Motor neuron (in vitro differentiated cells): ENCODE results near the gene CCDC63. TPM values are rescaled to one million over a fixed set of nuclear protein-coding genes. Genes with fewer than 3 reads are reported as not detected.
"Not testable (repeated sequence)": the region's sequence is repeated elsewhere in the genome, so short reads cannot be mapped to it uniquely, and the experiment has no call there.

ENCODE experiments used
- ATAC-seq, 8 experiments: fragments of 200-7000 bp; cut with Tn5 transposase; replicated peaks in 6 of 8; 2 replicates each; pipeline ENCODE4 v1.8.0; 2021; ENCODE audit warnings: mild to moderate bottlenecking in 8 of 8, moderate library complexity in 8 of 8
- H3K27ac ChIP-seq, 2 donors: fragments of 250-450 bp; sonication (Bioruptor Pico); 2 replicates each; pipeline ENCODE4 v1.9.0; 2021; ENCODE audit warnings: antibody characterized with exemption in 2 of 2, mild to moderate bottlenecking in 2 of 2, moderate library complexity in 1 of 2
- H3K4me1 ChIP-seq, 2 donors: fragments of 250-450 bp; sonication (Bioruptor Pico); replicated peaks in 1 of 2; 2 replicates each; pipeline ENCODE4 v1.6.1; 2021; ENCODE audit warnings: antibody characterized with exemption in 2 of 2, mild to moderate bottlenecking in 2 of 2, moderate library complexity in 1 of 2
- H3K4me3 ChIP-seq, 5 donors: fragments of 250-450 bp; sonication (Bioruptor Pico); 2 replicates each; pipeline ENCODE4 v1.9.0; 2021; ENCODE audit warnings: antibody characterized with exemption in 5 of 5, mild to moderate bottlenecking in 5 of 5, moderate library complexity in 4 of 5
- WGBS, 10 experiments: fragments of 450-650 bp; shearing (Covaris generic); methylation state at CpG; one replicate each; pipeline ENCODE4 v1.0.0; 2022; 5-methylcytosine and 5-hydroxymethylcytosine counted together
- in situ Hi-C, 9 experiments: fragments of 400-800 bp; cut with MboI; loops; one replicate each; pipeline ENCODE4 v1.15.0; 2021; ENCODE audit warnings: low sequenced_read_pairs in 9 of 9, low pct_unique_long_range_greater_than_20kb in 2 of 9; ENCODE audit not compliant: unreplicated experiment in 9 of 9
- total RNA-seq, 8 experiments: library from RNA; unstranded; fragments of 300-600 nt; gene quantifications; 2 replicates each; pipeline versions ENCODE4 v1.2.3 to v1.2.4, GENCODE V29; 2022

Gene CCDC63
- total RNA-seq, 8 experiments from 2014 or later = 0.11 TPM; not detected in 7

- Histone ChIP-seq H3K4me3 (no peak overlapping the region), H3K4me1 (no peaks in the 10 kb centered on the region), H3K27ac (no peak overlapping the region)
- 63 to 100% (median 90%) methylated on average over 1 to 12 of the region's 16 CpGs; no CpG with 5 or more reads in 1 of the 10 experiments for WGBS, 10 experiments
- in situ Hi-C loops = loop anchor here in 6 of 9 experiments (10.0 to 25.0 kb wide), 2 partner anchors 379 to 381 kb away; no protein-coding TSS in a partner anchor
- no peak for ATAC-seq
Observed at GRCh38 chr12:110933326-110933974, 86.7 kb downstream of the CCDC63 start.

GRCh38 chr12:110934093-110934852 is 87.5 kb downstream of the CCDC63 start:
- Histone ChIP-seq H3K4me1 (no peaks in the 10 kb centered on the region), H3K27ac (no peak overlapping the region), H3K4me3 (no peak overlapping the region)
- WGBS, 10 experiments = 0 to 81% (median 53%) methylated on average over 1 to 3 of the region's 3 CpGs; no CpG with 5 or more reads in 2 of the 10 experiments
- in situ Hi-C loops = loop anchor here in 6 of 9 experiments (10.0 to 25.0 kb wide), 2 partner anchors 378 to 381 kb away; no protein-coding TSS in a partner anchor
- ATAC-seq = no peak

GRCh38 chr12:110935588-110935987 is 88.8 kb downstream of the CCDC63 start:
- Histone ChIP-seq H3K4me3 (no peak overlapping the region), H3K4me1 (no peaks in the 10 kb centered on the region), H3K27ac (no peak overlapping the region)
- no peak for ATAC-seq
- 60 to 100% (median 88%) methylated on average over 2 to 4 of the region's 4 CpGs; no CpG with 5 or more reads in 4 of the 10 experiments for WGBS, 10 experiments
- in situ Hi-C loops = loop anchor here in 6 of 9 experiments (10.0 to 25.0 kb wide), 2 partner anchors 377 to 379 kb away; no protein-coding TSS in a partner anchor

GRCh38 chr12:110936367-110937103 is 89.7 kb downstream of the CCDC63 start:
- peak in 2 of 8 experiments; percentile 15 to 21 for ATAC-seq
- H3K27ac ChIP-seq = no peak overlapping the region
- in situ Hi-C loops = loop anchor here in 6 of 9 experiments (10.0 to 25.0 kb wide), 2 partner anchors 376 to 378 kb away; no protein-coding TSS in a partner anchor
- no peak overlapping the region for H3K4me3 ChIP-seq
- 7 to 37% (median 33%) methylated on average over 2 to 12 of the region's 13 CpGs for WGBS, 10 experiments
- H3K4me1 ChIP-seq = no peaks in the 10 kb centered on the region

- Histone ChIP-seq H3K4me3 (no peak overlapping the region), H3K27ac (no peak overlapping the region), H3K4me1 (no peaks in the 10 kb centered on the region)
- WGBS, 10 experiments = 0 to 46% (median 1%) methylated on average over 1 to 14 of the region's 21 CpGs; no CpG with 5 or more reads in 2 of the 10 experiments
- ATAC-seq = peak; percentile 42 to 73 (median 61)
- in situ Hi-C loops = loop anchor here in 6 of 9 experiments (10.0 to 25.0 kb wide), 2 partner anchors 375 to 378 kb away; no protein-coding TSS in a partner anchor
Observed at GRCh38 chr12:110937104-110937641, 90.4 kb downstream of the CCDC63 start.

GRCh38 chr12:110940296-110940695 is 93.5 kb downstream of the CCDC63 start:
- in situ Hi-C loops = loop anchor here in 5 of 9 experiments (25.0 kb wide), 1 partner anchor 372 kb away; no protein-coding TSS in a partner anchor
- Histone ChIP-seq H3K4me1 (no peaks in the 10 kb centered on the region), H3K27ac (no peak overlapping the region), H3K4me3 (no peak overlapping the region)
- ATAC-seq = no peak
- WGBS, 10 experiments = 0 to 100% (median 72%) methylated on average over 1 to 2 of the region's 4 CpGs; no CpG with 5 or more reads in 5 of the 10 experiments

- in situ Hi-C loops = loop anchor here in 5 of 9 experiments (25.0 kb wide), 1 partner anchor 371 kb away; no protein-coding TSS in a partner anchor
- ATAC-seq = no peak
Observed at GRCh38 chr12:110940933-110941332, 94.1 kb downstream of the CCDC63 start.

GRCh38 chr12:110941391-110941790 is 94.6 kb downstream of the CCDC63 start:
- Histone ChIP-seq H3K4me1 (no peaks in the 10 kb centered on the region), H3K4me3 (no peak overlapping the region), H3K27ac (no peak overlapping the region)
- no peak for ATAC-seq
- 71 to 100% (median 80%) methylated on average over 1 to 4 of the region's 6 CpGs; no CpG with 5 or more reads in 5 of the 10 experiments for WGBS, 10 experiments
- in situ Hi-C loops = loop anchor here in 5 of 9 experiments (25.0 kb wide), 1 partner anchor 371 kb away; no protein-coding TSS in a partner anchor

More at GRCh38 chr12:110940933-110941332, 94.1 kb downstream of the CCDC63 start:
- WGBS, 10 experiments = 74% methylated on average over 3 of the region's 7 CpGs; no CpG with 5 or more reads in 9 of the 10 experiments
- H3K4me1 ChIP-seq = no peaks in the 10 kb centered on the region
- H3K4me3 ChIP-seq = no peak overlapping the region
- H3K27ac ChIP-seq = no peak overlapping the region

- H3K27ac ChIP-seq = no peak overlapping the region
- WGBS, 10 experiments = 0 to 75% (median 46%) methylated on average over 1 to 2 of the region's 2 CpGs; no CpG with 5 or more reads in 1 of the 10 experiments
- no peaks in the 10 kb centered on the region for H3K4me1 ChIP-seq
- in situ Hi-C loops = loop anchor here in 5 of 9 experiments (25.0 kb wide), 1 partner anchor 369 kb away; no protein-coding TSS in a partner anchor
- no peak overlapping the region for H3K4me3 ChIP-seq
- no peak for ATAC-seq
Observed at GRCh38 chr12:110943373-110943772, 96.6 kb downstream of the CCDC63 start.

- in situ Hi-C loops = loop anchor here in 5 of 9 experiments (25.0 kb wide), 1 partner anchor 364 kb away; no protein-coding TSS in a partner anchor
- H3K4me1 ChIP-seq = no peaks in the 10 kb centered on the region
- 0 to 67% (median 64%) methylated on average over 1 to 2 of the region's 2 CpGs; no CpG with 5 or more reads in 5 of the 10 experiments for WGBS, 10 experiments
- no peak overlapping the region for H3K27ac ChIP-seq
- no peak overlapping the region for H3K4me3 ChIP-seq
- ATAC-seq = no peak
Observed at GRCh38 chr12:110948041-110948440, 101.3 kb downstream of the CCDC63 start.

GRCh38 chr12:110950466-110950865 is 103.7 kb downstream of the CCDC63 start:
- ATAC-seq, in situ Hi-C loops, H3K4me1 ChIP-seq, H3K4me3 ChIP-seq, H3K27ac ChIP-seq: not testable (repeated sequence)
- WGBS, 10 experiments = no CpG with 5 or more reads among the region's 31 CpGs

GRCh38 chr12:110950867-110951266 is 104.1 kb downstream of the CCDC63 start:
- in situ Hi-C loops, ATAC-seq, H3K27ac ChIP-seq, H3K4me3 ChIP-seq, H3K4me1 ChIP-seq: not testable (repeated sequence)
- WGBS, 10 experiments = no CpG with 5 or more reads among the region's 31 CpGs
